H1 (cell line): ENCODE results near the gene PET117.

Experiments used
- CBX8 ChIP-seq: fragments of 300-800, 300-1000 bp; sonication (generic); IDR thresholded peaks from 2 replicates; pipeline ENCODE4 v1.7.1; 2016; ENCODE audit warnings: low read depth, low read length, borderline replicate concordance
- CEBPB ChIP-seq: IDR thresholded peaks from 2 replicates; pipeline ENCODE4 v1.6.1; 2012; ENCODE audit warnings: low read depth, low read length
- CREB1 ChIP-seq: IDR thresholded peaks from 2 replicates; pipeline ENCODE4 v1.6.1; 2012; ENCODE audit warnings: inconsistent platforms
- CTBP2 ChIP-seq: IDR thresholded peaks from 2 replicates; pipeline ENCODE4 v1.7.0; 2011; ENCODE audit warnings: borderline replicate concordance, mild to moderate bottlenecking, moderate library complexity, mixed read lengths, low read length; ENCODE audit not compliant: insufficient read depth, insufficient read length
- CTCF ChIP-seq, 3 experiments: IDR thresholded peaks; 1 replicate in 2 of 3; 2 replicates in 1 of 3; pipeline versions ENCODE4 v1.5.1 to v1.6.1; 2011; ENCODE audit warnings: low read length in 3 of 3, mild to moderate bottlenecking in 3 of 3, inconsistent platforms in 2 of 3, low read depth in 1 of 3, moderate library complexity in 1 of 3; ENCODE audit not compliant: insufficient read depth in 1 of 3; ENCODE audit errors: control extremely low read depth in 1 of 3
- EP300 ChIP-seq, 2 experiments: IDR thresholded peaks; 1 replicate in 1 of 2; 2 replicates in 1 of 2; pipeline ENCODE4 v1.6.1; 2011 to 2012; ENCODE audit warnings: low read depth in 2 of 2, low read length in 2 of 2, mild to moderate bottlenecking in 2 of 2, borderline replicate concordance in 1 of 2, inconsistent platforms in 1 of 2, moderate library complexity in 1 of 2
- EZH2 ChIP-seq: fragments of 200-600 bp; sonication (generic); IDR thresholded peaks from 2 replicates; pipeline ENCODE4 v1.7.1; 2012; ENCODE audit warnings: low read depth, mild to moderate bottlenecking, moderate library complexity, low read length, inconsistent platforms; ENCODE audit not compliant: severe bottlenecking
- JUND ChIP-seq: IDR thresholded peaks from 2 replicates; pipeline ENCODE4 v1.6.1; 2011; ENCODE audit warnings: mild to moderate bottlenecking, improper control_type of control experiment, low read length
- POLR2A ChIP-seq, 2 experiments: IDR thresholded peaks; 1 replicate in 1 of 2; 2 replicates in 1 of 2; pipeline ENCODE4 v1.6.1; 2011; ENCODE audit warnings: low read depth in 2 of 2, low read length in 2 of 2, mild to moderate bottlenecking in 2 of 2; ENCODE audit errors: control extremely low read depth in 1 of 2
- TAF1 ChIP-seq: IDR thresholded peaks from 2 replicates; pipeline ENCODE4 v1.6.1; 2011; ENCODE audit warnings: mild to moderate bottlenecking, low read depth, low read length

- TF ChIP-seq EZH2: no peak
- TF ChIP-seq POLR2A (IDR thresholded peaks at IDR 0.05; ENCODE audit: control extremely low read depth in 1 of 2, low read depth in 2 of 2, low read length in 2 of 2): no peak
- TF ChIP-seq CTCF (IDR thresholded peaks at IDR 0.05; ENCODE audit: control extremely low read depth in 1 of 3, insufficient read depth in 1 of 3, low read depth in 1 of 3, low read length in 3 of 3): no peak
- no peak for TF ChIP-seq CTBP2
- no peak for TF ChIP-seq CEBPB
- TF ChIP-seq EP300 (IDR thresholded peaks at IDR 0.05; ENCODE audit: borderline replicate concordance in 1 of 2, low read depth in 2 of 2, low read length in 2 of 2): no peak
- no peak for TF ChIP-seq JUND
- TF ChIP-seq CREB1: no peak
- TF ChIP-seq CBX8: no peak
- TF ChIP-seq TAF1: no peak
Observed at GRCh38 chr20:18090477-18090876, 47.2 kb upstream of the PET117 start.
